Neuronal stem cell (in vitro differentiated cells): ENCODE results near the gene ARHGEF16.

Experiments used
- DNase-seq: peaks from one replicate; pipeline ENCODE4 v3.0.0-alpha.2; 2013; ENCODE audit warnings: low spot score
- H2AFZ ChIP-seq: one replicate; pipeline ENCODE4 v1.6.1; 2013; ENCODE audit warnings: mild to moderate bottlenecking, low read length, inconsistent platforms
- H2AK5ac ChIP-seq: 2 replicates; pipeline ENCODE4 v1.6.1; 2013; ENCODE audit warnings: low read depth, mild to moderate bottlenecking, inconsistent platforms, low read length, moderate library complexity, mixed read lengths
- H2BK120ac ChIP-seq: 2 replicates; pipeline ENCODE4 v1.6.1; 2013; ENCODE audit warnings: low read depth, mild to moderate bottlenecking, inconsistent platforms, low read length, moderate library complexity, mixed read lengths
- H2BK12ac ChIP-seq: one replicate; pipeline ENCODE4 v1.6.1; 2013; ENCODE audit warnings: low read length, inconsistent platforms
- H2BK15ac ChIP-seq: 2 replicates; pipeline ENCODE4 v1.6.1; 2013; ENCODE audit warnings: mild to moderate bottlenecking, low read length, inconsistent platforms, mixed read lengths
- H2BK5ac ChIP-seq: one replicate; pipeline ENCODE4 v1.6.1; 2013; ENCODE audit warnings: inconsistent platforms, mild to moderate bottlenecking, low read length, moderate library complexity
- H3K14ac ChIP-seq: one replicate; pipeline ENCODE4 v1.6.1; 2013; ENCODE audit warnings: low read length, inconsistent platforms
- H3K18ac ChIP-seq: 2 replicates; pipeline ENCODE4 v1.6.1; 2013; ENCODE audit warnings: low read length, inconsistent platforms
- H3K23ac ChIP-seq: 2 replicates; pipeline ENCODE4 v1.6.1; 2013; ENCODE audit warnings: low read depth, mild to moderate bottlenecking, mixed read lengths, low read length, inconsistent platforms; ENCODE audit not compliant: poor library complexity
- H3K27ac ChIP-seq: replicated peaks from 3 replicates; pipeline ENCODE4 v1.5.1; 2013; ENCODE audit warnings: low read length, inconsistent platforms
- H3K27me3 ChIP-seq, 3 experiments: 2 replicates each; pipeline ENCODE4 v1.6.1; 2013; ENCODE audit warnings: low read length in 3 of 3, mild to moderate bottlenecking in 2 of 3, inconsistent platforms in 1 of 3, low read depth in 1 of 3, mixed read lengths in 1 of 3, moderate library complexity in 1 of 3; ENCODE audit not compliant: control insufficient read depth in 3 of 3, insufficient read depth in 3 of 3
- H3K36me3 ChIP-seq, 2 donors: replicated peaks in 1 of 2; 2 replicates each; pipeline ENCODE4 v1.6.1; 2013; ENCODE audit warnings: low read length in 2 of 2; ENCODE audit not compliant: control insufficient read depth in 2 of 2, insufficient read depth in 2 of 2
- H3K4ac ChIP-seq: 2 replicates; pipeline ENCODE4 v1.6.1; 2013; ENCODE audit warnings: inconsistent platforms, mild to moderate bottlenecking, low read length, moderate library complexity
- H3K4me1 ChIP-seq, 2 donors: 1 replicate in 1 of 2; 2 replicates in 1 of 2; pipeline ENCODE4 v1.6.1; 2013; ENCODE audit warnings: low read length in 2 of 2, low read depth in 1 of 2; ENCODE audit not compliant: control insufficient read depth in 2 of 2, insufficient read depth in 1 of 2
- H3K4me2 ChIP-seq: one replicate; pipeline ENCODE4 v1.6.1; 2013; ENCODE audit warnings: mild to moderate bottlenecking, low read length, inconsistent platforms; ENCODE audit not compliant: insufficient read depth, poor library complexity, severe bottlenecking
- H3K4me3 ChIP-seq, 2 donors: 2 replicates each; pipeline ENCODE4 v1.5.1; 2013; ENCODE audit warnings: low read length in 2 of 2, mild to moderate bottlenecking in 2 of 2, inconsistent platforms in 1 of 2, moderate library complexity in 1 of 2
- H3K79me1 ChIP-seq: one replicate; pipeline ENCODE4 v1.6.1; 2013; ENCODE audit warnings: low read depth, mild to moderate bottlenecking, inconsistent platforms, low read length, moderate library complexity
- H3K9ac ChIP-seq: one replicate; pipeline ENCODE4 v1.6.1; 2013; ENCODE audit warnings: mild to moderate bottlenecking, low read depth, low read length, inconsistent platforms; ENCODE audit not compliant: poor library complexity
- H3K9me3 ChIP-seq, 2 donors: replicated peaks in 1 of 2; 2 replicates each; pipeline versions ENCODE3 to v1.6.1; 2013; ENCODE audit warnings: low read length in 2 of 2, mild to moderate bottlenecking in 2 of 2, inconsistent platforms in 1 of 2, low read depth in 1 of 2, mixed read lengths in 1 of 2, moderate library complexity in 1 of 2; ENCODE audit not compliant: control insufficient read depth in 2 of 2, insufficient read depth in 1 of 2
- H4K8ac ChIP-seq: one replicate; pipeline ENCODE4 v1.6.1; 2013; ENCODE audit warnings: low read depth, mild to moderate bottlenecking, inconsistent platforms, low read length, moderate library complexity
- H4K91ac ChIP-seq: one replicate; pipeline ENCODE4 v1.6.1; 2013; ENCODE audit warnings: low read length, low read depth, mild to moderate bottlenecking, inconsistent platforms; ENCODE audit not compliant: poor library complexity
- WGBS, 2 donors: extraction: QIAGEN DNeasy Blood & Tissue Kit; methylation state at CpG; one replicate each; pipeline ENCODE4 v1.1.7; 2013; ENCODE audit warnings: missing lambda C conversion rate in 2 of 2, mixed read lengths in 1 of 2; ENCODE audit not compliant: insufficient read length in 2 of 2, insufficient replicate concordance in 1 of 2; ENCODE audit errors: extremely low coverage in 2 of 2; 5-methylcytosine and 5-hydroxymethylcytosine counted together

Gene ARHGEF16

DNA sequence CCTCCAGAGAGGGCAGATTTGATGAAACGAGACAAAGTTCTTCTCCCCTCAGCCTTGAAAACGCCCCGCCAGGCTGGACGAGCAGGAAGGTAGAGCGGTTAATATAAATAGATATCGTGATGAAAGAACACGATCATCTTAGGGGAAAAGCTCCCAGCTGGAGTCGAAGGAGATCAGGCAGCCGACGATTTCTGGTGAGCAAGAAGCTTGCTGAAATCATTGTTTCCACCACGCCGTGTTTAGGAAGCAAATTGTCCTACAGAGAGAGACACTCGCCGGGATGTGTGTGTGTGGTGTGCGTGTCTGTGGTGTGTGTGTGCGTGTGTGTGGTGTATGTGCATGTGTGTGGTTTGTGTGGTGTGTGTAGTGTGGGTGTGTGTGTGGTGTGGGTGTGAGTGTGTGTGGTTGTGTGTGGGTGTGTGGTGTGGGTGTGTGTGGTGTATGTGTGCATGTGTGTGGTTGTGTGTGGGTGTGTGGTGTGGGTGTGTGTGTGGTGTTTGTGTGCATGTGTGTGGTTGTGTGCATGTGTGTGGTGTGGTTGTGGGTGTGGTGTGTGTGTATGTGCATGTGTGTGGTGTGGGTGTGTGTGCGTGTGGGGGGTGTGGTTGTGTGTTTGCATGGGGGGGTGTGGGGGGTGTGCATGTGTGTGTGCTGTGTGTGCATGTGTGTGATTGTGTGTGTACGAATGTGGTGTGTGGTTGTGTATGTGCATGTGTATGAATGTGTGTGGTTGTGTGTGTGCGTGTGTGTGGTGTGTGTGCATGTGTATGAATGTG, 44.9 kb upstream of the ARHGEF16 start:
- Histone ChIP-seq H3K9me3 (peaks cover 0 to 4% of the 10 kb centered on the region in 2 donors), H3K79me1 (peaks cover 12% of the 10 kb centered on the region), H2BK120ac (no peak overlapping the region), H2BK5ac (no peak overlapping the region), H4K8ac (no peak overlapping the region), H2AFZ (no peak overlapping the region), H2AK5ac (no peak overlapping the region), H3K4ac (no peak overlapping the region), H2BK15ac (no peak overlapping the region), H3K27ac (no peak overlapping the region), H4K91ac (no peak overlapping the region), H3K27me3 (peaks cover 0 to 17% (median 1%) of the 10 kb centered on the region in 3 experiments), H3K4me3 (peak overlapping the region in 1 of 2 donors; percentile 72), H3K9ac (peak overlapping the region; percentile 81), H2BK12ac (no peak overlapping the region), H3K36me3 (peaks cover 0 to 5% of the 10 kb centered on the region in 2 donors), H3K14ac (peak overlapping the region; percentile 92), H3K18ac (peak overlapping the region; percentile 25), H3K4me2 (no peak overlapping the region), H3K23ac (no peak overlapping the region), H3K4me1 (peaks cover 0 to 4% of the 10 kb centered on the region in 2 donors)
- 100% methylated on average over 2 of the region's 19 CpGs; no CpG with 5 or more reads in 1 of the 2 donors for WGBS, 2 donors
- DNase-seq = no peak

DNA sequence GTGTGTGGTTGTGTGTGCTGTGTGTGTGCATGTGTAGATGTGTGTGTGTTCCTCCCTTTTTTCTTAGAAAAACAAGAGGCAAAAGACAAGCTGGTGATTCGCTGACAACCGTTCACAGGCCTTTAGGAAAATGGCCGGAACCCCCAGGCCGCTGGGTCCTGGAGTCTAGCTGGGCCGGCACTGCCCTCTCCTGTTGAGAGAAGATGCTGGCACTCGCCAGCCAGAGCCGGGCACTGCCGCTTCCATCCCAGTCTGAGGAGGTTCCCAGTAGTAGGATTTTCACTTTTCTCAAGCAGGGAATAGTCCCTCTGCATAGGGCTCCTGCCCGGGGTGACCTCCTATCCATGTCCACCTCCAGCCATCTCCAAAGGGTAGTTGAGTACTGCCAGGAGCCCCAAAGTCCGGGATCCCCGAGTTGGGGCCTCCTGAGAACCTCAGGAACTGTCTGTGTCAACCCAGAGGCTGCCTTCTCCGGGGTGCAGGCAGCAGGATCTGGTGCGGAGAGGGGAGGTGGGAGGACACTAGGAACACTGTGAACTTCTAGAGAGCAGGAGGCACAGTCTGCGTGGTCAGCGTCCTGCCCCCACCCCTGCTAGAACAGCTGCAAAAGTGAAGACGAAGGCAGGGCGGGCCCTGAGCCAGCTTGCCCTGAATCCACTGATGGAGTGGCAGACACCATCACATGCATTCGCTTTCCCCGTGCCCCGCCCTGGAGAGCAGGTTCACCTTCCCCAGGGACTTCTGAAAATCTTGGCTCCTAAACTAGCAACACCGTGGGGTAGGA, 44.1 kb upstream of the ARHGEF16 start:
- no peak overlapping the region for H4K91ac ChIP-seq
- H3K23ac ChIP-seq = no peak overlapping the region
- H2BK5ac ChIP-seq = no peak overlapping the region
- peaks cover 0 to 4% of the 10 kb centered on the region in 2 donors for H3K9me3 ChIP-seq
- DNase-seq = no peak
- peaks cover 0 to 13% (median 1%) of the 10 kb centered on the region in 3 experiments for H3K27me3 ChIP-seq
- H3K4ac ChIP-seq = no peak overlapping the region
- peak overlapping the region; percentile 16 for H2BK12ac ChIP-seq
- peaks cover 0 to 5% of the 10 kb centered on the region in 2 donors for H3K4me1 ChIP-seq
- H2AK5ac ChIP-seq = no peak overlapping the region
- H2AFZ ChIP-seq = no peak overlapping the region
- H3K9ac ChIP-seq = no peak overlapping the region
- peak overlapping the region; percentile 31 for H3K18ac ChIP-seq
- H3K79me1 ChIP-seq = peaks cover 13% of the 10 kb centered on the region
- H3K27ac ChIP-seq = no peak overlapping the region
- no CpG with 5 or more reads among the region's 21 CpGs for WGBS, 2 donors
- no peak overlapping the region for H3K14ac ChIP-seq
- H3K36me3 ChIP-seq = peaks cover 0 to 5% of the 10 kb centered on the region in 2 donors
- H2BK15ac ChIP-seq = no peak overlapping the region
- no peak overlapping the region for H4K8ac ChIP-seq
- no peak overlapping the region for H2BK120ac ChIP-seq
- H3K4me3 ChIP-seq = no peak overlapping the region
- no peak overlapping the region for H3K4me2 ChIP-seq

DNA sequence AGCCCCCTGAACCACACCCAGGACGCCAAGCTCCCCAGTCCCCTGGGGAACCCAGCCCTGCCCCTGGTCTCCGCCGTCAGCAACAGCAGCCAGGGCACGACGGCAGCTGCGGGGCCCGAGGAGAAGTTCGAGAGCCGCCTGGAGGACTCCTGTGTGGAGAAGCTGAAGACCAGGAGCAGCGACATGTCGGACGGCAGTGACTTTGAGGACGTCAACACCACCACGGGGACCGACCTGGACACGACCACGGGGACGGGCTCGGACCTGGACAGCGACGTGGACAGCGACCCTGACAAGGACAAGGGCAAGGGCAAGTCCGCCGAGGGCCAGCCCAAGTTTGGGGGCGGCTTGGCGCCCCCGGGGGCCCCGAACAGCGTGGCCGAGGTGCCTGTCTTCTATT, 42.7 kb upstream of the ARHGEF16 start:
- Histone ChIP-seq H3K4me2 (no peak overlapping the region), H3K4me1 (peaks cover 0 to 5% of the 10 kb centered on the region in 2 donors), H3K14ac (no peak overlapping the region), H3K9ac (no peak overlapping the region), H3K18ac (no peak overlapping the region), H4K91ac (no peak overlapping the region), H3K79me1 (peaks cover 13% of the 10 kb centered on the region), H2BK5ac (no peak overlapping the region), H2AK5ac (no peak overlapping the region), H4K8ac (no peak overlapping the region), H3K9me3 (peaks cover 6 to 9% of the 10 kb centered on the region in 2 donors), H2BK12ac (no peak overlapping the region), H2BK15ac (no peak overlapping the region), H3K36me3 (peaks cover 0 to 5% of the 10 kb centered on the region in 2 donors), H3K4me3 (no peak overlapping the region), H3K4ac (no peak overlapping the region), H3K23ac (no peak overlapping the region), H3K27ac (no peak overlapping the region), H3K27me3 (peaks cover 0 to 3% (median 1%) of the 10 kb centered on the region in 3 experiments), H2BK120ac (no peak overlapping the region), H2AFZ (no peak overlapping the region)
- no peak for DNase-seq
- WGBS, 2 donors = no CpG with 5 or more reads among the region's 30 CpGs

DNA sequence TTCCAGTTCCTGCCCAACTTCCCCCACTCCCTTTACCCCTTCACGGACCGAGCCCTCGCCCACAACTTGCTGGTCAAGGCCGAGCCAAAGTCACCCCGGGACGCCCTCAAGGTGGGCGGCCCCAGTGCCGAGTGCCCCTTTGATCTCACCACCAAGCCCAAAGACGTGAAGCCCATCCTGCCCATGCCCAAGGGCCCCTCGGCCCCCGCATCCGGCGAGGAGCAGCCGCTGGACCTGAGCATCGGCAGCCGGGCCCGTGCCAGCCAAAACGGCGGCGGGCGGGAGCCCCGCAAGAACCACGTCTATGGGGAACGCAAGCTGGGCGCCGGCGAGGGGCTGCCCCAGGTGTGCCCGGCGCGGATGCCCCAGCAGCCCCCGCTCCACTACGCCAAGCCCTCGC, 42.1 kb upstream of the ARHGEF16 start:
- peak overlapping the region; percentile 18 for H3K9ac ChIP-seq
- H3K27ac ChIP-seq = no peak overlapping the region
- no peak overlapping the region for H3K4me3 ChIP-seq
- H2BK5ac ChIP-seq = peak overlapping the region; percentile 73
- H3K4me2 ChIP-seq = no peak overlapping the region
- no peak overlapping the region for H4K8ac ChIP-seq
- H2BK120ac ChIP-seq = no peak overlapping the region
- H2AK5ac ChIP-seq = no peak overlapping the region
- H3K4me1 ChIP-seq = peaks cover 0 to 5% of the 10 kb centered on the region in 2 donors
- DNase-seq = no peak
- no CpG with 5 or more reads among the region's 33 CpGs for WGBS, 2 donors
- peaks cover 0 to 3% (median 1%) of the 10 kb centered on the region in 3 experiments for H3K27me3 ChIP-seq
- H2BK12ac ChIP-seq = no peak overlapping the region
- H2BK15ac ChIP-seq = no peak overlapping the region
- peaks cover 0 to 5% of the 10 kb centered on the region in 2 donors for H3K36me3 ChIP-seq
- peak overlapping the region; percentile 38 for H3K14ac ChIP-seq
- H3K18ac ChIP-seq = peak overlapping the region; percentile 37
- peak overlapping the region; percentile 39 for H3K23ac ChIP-seq
- peaks cover 10 to 12% of the 10 kb centered on the region in 2 donors for H3K9me3 ChIP-seq
- no peak overlapping the region for H3K4ac ChIP-seq
- no peak overlapping the region for H4K91ac ChIP-seq
- no peak overlapping the region for H2AFZ ChIP-seq
- H3K79me1 ChIP-seq = peaks cover 13% of the 10 kb centered on the region
